ENCODE measurements around the gene JAK2.

- TF ChIP-seq CTCF (conservative IDR thresholded peaks at IDR 0.05 in 1 of 2, IDR thresholded peaks at IDR 0.05 in 1 of 2; ENCODE audit: extremely low read depth in 1 of 2, insufficient read depth in 1 of 2, low read depth in 1 of 2, low read length in 2 of 2) (no peak), EZH2 (IDR thresholded peaks at IDR 0.05; ENCODE audit: borderline replicate concordance, low read length) (no peak)
Observed at GRCh38 chr9:5112109-5112592, 127.1 kb downstream of the JAK2 start.

Measured in mammary epithelial cell (primary cell).